Endodermal cell (in vitro differentiated cells): ENCODE measurements around the gene NDOR1. TPM values are rescaled to one million over a fixed set of nuclear protein-coding genes. Genes with fewer than 3 reads are reported as not detected.

Experiments
- DNase-seq: peaks from one replicate; pipeline ENCODE4 v3.0.0-alpha.2; 2017
- H3K27ac ChIP-seq: 2 replicates; pipeline ENCODE4 v1.5.1; 2013; ENCODE audit warnings: mild to moderate bottlenecking, low read depth, low read length, moderate library complexity
- H3K27me3 ChIP-seq: 2 replicates; pipeline ENCODE4 v1.6.1; 2013; ENCODE audit warnings: mild to moderate bottlenecking, low read length, moderate library complexity; ENCODE audit not compliant: insufficient read depth, control insufficient read depth, poor library complexity, severe bottlenecking
- H3K36me3 ChIP-seq: 2 replicates; pipeline ENCODE4 v1.7.0; 2013; ENCODE audit warnings: mild to moderate bottlenecking, low read length, moderate library complexity; ENCODE audit not compliant: control insufficient read depth, insufficient read depth
- H3K4me1 ChIP-seq: one replicate; pipeline ENCODE4 v1.7.0; 2013; ENCODE audit warnings: low read length; ENCODE audit not compliant: control insufficient read depth, insufficient read depth
- H3K4me3 ChIP-seq: 2 replicates; pipeline ENCODE4 v1.5.1; 2013; ENCODE audit warnings: mild to moderate bottlenecking, low read length, moderate library complexity
- H3K9ac ChIP-seq: 2 replicates; pipeline ENCODE4 v1.6.1; 2013; ENCODE audit warnings: mild to moderate bottlenecking, low read length, moderate library complexity; ENCODE audit not compliant: poor library complexity, severe bottlenecking; ENCODE audit errors: extremely low read depth
- H3K9me3 ChIP-seq: 2 replicates; pipeline ENCODE4 v1.6.1; 2013; ENCODE audit warnings: mild to moderate bottlenecking, low read length, moderate library complexity; ENCODE audit not compliant: control insufficient read depth
- H3K27ac Mint-ChIP-seq: 2 replicates; pipeline ENCODE4 v1.8.0; 2020; ENCODE audit warnings: mixed read lengths
- H3K27me3 Mint-ChIP-seq: 2 replicates; pipeline ENCODE4 v1.8.0; 2021; ENCODE audit warnings: mild to moderate bottlenecking, mixed read lengths; ENCODE audit not compliant: insufficient read depth
- H3K36me3 Mint-ChIP-seq: 2 replicates; pipeline ENCODE4 v1.8.0; 2020; ENCODE audit warnings: low read depth, mixed read lengths
- H3K4me1 Mint-ChIP-seq: 2 replicates; pipeline ENCODE4 v1.8.0; 2020; ENCODE audit warnings: mixed read lengths
- H3K4me3 Mint-ChIP-seq: 2 replicates; pipeline ENCODE4 v1.8.0; 2020; ENCODE audit warnings: mild to moderate bottlenecking, moderate library complexity, mixed read lengths
- H3K9me3 Mint-ChIP-seq: 2 replicates; pipeline ENCODE4 v1.8.0; 2020; ENCODE audit warnings: mild to moderate bottlenecking, mixed read lengths
- WGBS, 2 experiments: methylation state at CpG; one replicate each; pipeline versions ENCODE4 v1.1.5 to v1.1.7; 2013; ENCODE audit warnings: missing lambda C conversion rate in 2 of 2, mixed read lengths in 1 of 2; ENCODE audit not compliant: insufficient coverage in 1 of 2, insufficient read length in 1 of 2; 5-methylcytosine and 5-hydroxymethylcytosine counted together
- total RNA-seq, 2 donors: library from RNA; stranded (reverse); fragmentation: NEBNext Ultra II Directional in 1 of 2; extraction: Animal tissue kit (Norgen Biotek cat#: 25700) in 1 of 2; gene quantifications; 2 replicates in 1 of 2; 3 replicates in 1 of 2; pipeline ENCODE4 v1.2.1, GENCODE V29; 2021
- TF ChIP-seq, protein P1 (sequence below): fragments of 200-600 bp; sonication (generic); conservative IDR thresholded peaks from 2 replicates; pipeline ENCODE4 v1.5.0; 2021; ENCODE audit warnings: antibody characterized with exemption, mild to moderate bottlenecking

The NDOR1 gene
- total RNA-seq, 2 donors from 2014 or later: 39.2 to 41.4 TPM

DNA sequence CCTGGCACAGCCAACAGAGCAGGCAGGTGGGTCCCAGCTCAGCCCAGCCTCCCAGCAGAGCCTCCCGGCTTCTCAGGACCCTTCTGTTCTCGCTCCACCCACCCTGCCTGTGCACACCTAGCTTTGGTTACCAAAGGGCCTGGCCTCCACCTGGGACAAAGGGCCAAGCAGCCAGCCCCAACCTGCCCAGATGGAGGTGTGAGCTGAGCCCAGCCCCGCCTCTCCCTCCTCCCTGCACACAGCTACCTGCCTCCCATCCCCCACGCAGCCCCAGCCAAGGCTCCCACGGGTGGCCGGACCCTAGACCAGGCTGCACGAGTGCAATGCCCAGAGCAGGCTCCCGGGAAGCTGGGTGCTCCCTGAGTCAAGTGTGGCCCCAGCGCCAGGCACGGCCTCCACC is 10.6 kb upstream of the NDOR1 start:
- no peaks in the 10 kb centered on the region for H3K9me3 ChIP-seq
- Mint-ChIP-seq H3K4me1 (peaks cover 12% of the 10 kb centered on the region), H3K27me3 (no peaks in the 10 kb centered on the region), H3K9me3 (no peaks in the 10 kb centered on the region), H3K4me3 (no peak overlapping the region), H3K36me3 (peaks cover 9% of the 10 kb centered on the region), H3K27ac (peak overlapping the region; percentile 79)
- no peak overlapping the region for H3K9ac ChIP-seq
- no peak overlapping the region for H3K27ac ChIP-seq
- DNase-seq: no peak
- TF ChIP-seq, protein P1, sequence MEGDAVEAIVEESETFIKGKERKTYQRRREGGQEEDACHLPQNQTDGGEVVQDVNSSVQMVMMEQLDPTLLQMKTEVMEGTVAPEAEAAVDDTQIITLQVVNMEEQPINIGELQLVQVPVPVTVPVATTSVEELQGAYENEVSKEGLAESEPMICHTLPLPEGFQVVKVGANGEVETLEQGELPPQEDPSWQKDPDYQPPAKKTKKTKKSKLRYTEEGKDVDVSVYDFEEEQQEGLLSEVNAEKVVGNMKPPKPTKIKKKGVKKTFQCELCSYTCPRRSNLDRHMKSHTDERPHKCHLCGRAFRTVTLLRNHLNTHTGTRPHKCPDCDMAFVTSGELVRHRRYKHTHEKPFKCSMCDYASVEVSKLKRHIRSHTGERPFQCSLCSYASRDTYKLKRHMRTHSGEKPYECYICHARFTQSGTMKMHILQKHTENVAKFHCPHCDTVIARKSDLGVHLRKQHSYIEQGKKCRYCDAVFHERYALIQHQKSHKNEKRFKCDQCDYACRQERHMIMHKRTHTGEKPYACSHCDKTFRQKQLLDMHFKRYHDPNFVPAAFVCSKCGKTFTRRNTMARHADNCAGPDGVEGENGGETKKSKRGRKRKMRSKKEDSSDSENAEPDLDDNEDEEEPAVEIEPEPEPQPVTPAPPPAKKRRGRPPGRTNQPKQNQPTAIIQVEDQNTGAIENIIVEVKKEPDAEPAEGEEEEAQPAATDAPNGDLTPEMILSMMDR: no peak
- peaks cover 12% of the 10 kb centered on the region for H3K36me3 ChIP-seq
- peaks cover 25% of the 10 kb centered on the region for H3K4me1 ChIP-seq
- no peaks in the 10 kb centered on the region for H3K27me3 ChIP-seq
- H3K4me3 ChIP-seq: no peak overlapping the region
- 87 to 90% methylated on average over 4 to 10 of the region's 10 CpGs for WGBS, 2 experiments

DNA sequence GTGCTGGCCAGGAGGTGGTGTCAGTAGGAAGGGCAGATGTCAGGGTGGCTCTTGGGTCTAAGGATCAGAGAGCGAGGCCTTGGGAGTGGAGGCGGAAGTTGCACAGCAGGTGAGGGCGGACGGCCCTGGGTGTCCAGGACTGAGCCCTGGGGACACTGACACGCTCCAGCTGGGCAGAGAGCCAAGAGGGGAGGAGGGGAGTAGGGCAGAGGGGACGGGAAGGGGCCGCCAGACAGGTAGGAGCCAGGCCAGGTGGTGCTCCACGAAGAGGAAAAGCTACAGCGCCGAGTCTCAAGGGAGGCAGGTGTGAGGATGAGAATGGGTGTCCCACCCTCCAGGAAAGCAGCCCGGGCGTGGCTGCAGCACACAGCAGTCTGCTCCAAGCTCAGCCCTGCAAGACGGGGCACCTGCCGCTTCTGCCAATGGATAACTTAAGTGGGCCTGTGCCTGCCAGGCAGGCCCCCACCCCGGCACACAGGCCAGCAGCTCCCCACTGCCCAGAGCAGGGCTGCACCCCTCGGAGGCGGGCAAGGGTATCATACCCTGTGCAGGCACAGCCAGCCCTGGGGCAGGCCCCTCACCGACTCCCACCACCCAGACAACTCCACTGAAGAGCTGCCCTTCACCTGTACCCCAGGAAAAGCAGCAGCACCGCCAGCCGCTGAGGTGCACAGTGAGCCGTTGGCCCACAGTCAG is 9.8 kb upstream of the NDOR1 start:
- Histone ChIP-seq H3K4me3 (no peak overlapping the region), H3K27me3 (no peaks in the 10 kb centered on the region), H3K9ac (no peak overlapping the region), H3K4me1 (peaks cover 21% of the 10 kb centered on the region), H3K36me3 (peaks cover 5% of the 10 kb centered on the region), H3K9me3 (no peaks in the 10 kb centered on the region), H3K27ac (no peak overlapping the region)
- Mint-ChIP-seq H3K27me3 (no peaks in the 10 kb centered on the region), H3K4me3 (no peak overlapping the region), H3K4me1 (peaks cover 12% of the 10 kb centered on the region), H3K9me3 (no peaks in the 10 kb centered on the region), H3K27ac (peak overlapping the region; percentile 79), H3K36me3 (peaks cover 6% of the 10 kb centered on the region)
- TF ChIP-seq, protein P1: no peak
- 95 to 96% methylated on average over 13 to 21 of the region's 21 CpGs for WGBS, 2 experiments
- DNase-seq: no peak

GRCh38 chr9:137198051-137198901 is 7.2 kb upstream of the NDOR1 start:
- Histone ChIP-seq H3K27me3 (no peaks in the 10 kb centered on the region), H3K4me3 (peak overlapping the region; percentile 33), H3K27ac (no peak overlapping the region), H3K4me1 (peaks cover 23% of the 10 kb centered on the region), H3K36me3 (no peaks in the 10 kb centered on the region), H3K9me3 (no peaks in the 10 kb centered on the region), H3K9ac (no peak overlapping the region)
- Mint-ChIP-seq H3K4me1 (peaks cover 22% of the 10 kb centered on the region), H3K36me3 (peaks cover 1% of the 10 kb centered on the region), H3K27ac (no peak overlapping the region), H3K9me3 (no peaks in the 10 kb centered on the region), H3K4me3 (peak overlapping the region; percentile 70), H3K27me3 (no peaks in the 10 kb centered on the region)
- no peak for DNase-seq
- WGBS, 2 experiments: 90 to 92% methylated on average over 15 to 19 of the region's 19 CpGs
- TF ChIP-seq, protein P1: no peak
